Glomerular visceral epithelial cell (primary cell): ENCODE results near the gene PEX11B.

ENCODE experiments used
- DNase-seq: peaks from one replicate; pipeline ENCODE4 v3.0.0-alpha.2; 2016; ENCODE audit errors: extremely low spot score

Gene PEX11B

GRCh38 chr1:145918144-145918991 is at the start of gene PEX11B:
Gene PEX11B (minus strand): TSS chr1:145918717. CDS start chr1:145918688, 29 bp downstream.
- DNase-seq: peak; percentile 83

- DNase-seq: no peak
Measured at GRCh38 chr1:145967288-145967687, 48.8 kb upstream of the PEX11B start.

GRCh38 chr1:145965119-145965744 is 46.7 kb upstream of the PEX11B start:
- DNase-seq: no peak

- peak; percentile 97 for DNase-seq
Measured at GRCh38 chr1:145964328-145965118, 46.0 kb upstream of the PEX11B start, which contains the start of the genes ANKRD34A and POLR3GL. Gene ANKRD34A (minus strand): TSS chr1:145964575. CDS start chr1:145961759, 2,816 bp downstream. Gene POLR3GL (plus strand): TSS chr1:145964690. CDS start chr1:145974866, 10,176 bp downstream.

- peak; percentile 78 for DNase-seq
Measured at GRCh38 chr1:145963265-145964019, 44.9 kb upstream of the PEX11B start.

- no peak for DNase-seq
Measured at GRCh38 chr1:145962157-145963102, 43.9 kb upstream of the PEX11B start.

GRCh38 chr1:145961425-145962156 is 43.1 kb upstream of the PEX11B start:
- no peak for DNase-seq

GRCh38 chr1:145961109-145961424 is 42.5 kb upstream of the PEX11B start:
- no peak for DNase-seq

GRCh38 chr1:145960468-145961108 is 42.1 kb upstream of the PEX11B start:
- peak; percentile 52 for DNase-seq

- no peak for DNase-seq
Measured at GRCh38 chr1:145959957-145960467, 41.5 kb upstream of the PEX11B start.

GRCh38 chr1:145959333-145959732 is 40.8 kb upstream of the PEX11B start:
- no peak for DNase-seq

- DNase-seq: no peak
Measured at GRCh38 chr1:145958734-145959133, 40.2 kb upstream of the PEX11B start.

- DNase-seq: peak; percentile 97
Measured at GRCh38 chr1:145957443-145958319, 39.2 kb upstream of the PEX11B start, which contains the start of gene LIX1L. Gene LIX1L (minus strand): TSS chr1:145958017. CDS start chr1:145957927, 90 bp downstream.

GRCh38 chr1:145956781-145957442 is 38.4 kb upstream of the PEX11B start:
- no peak for DNase-seq

GRCh38 chr1:145956361-145956760 is 37.8 kb upstream of the PEX11B start:
- DNase-seq: no peak

GRCh38 chr1:145955436-145955835 is 36.9 kb upstream of the PEX11B start:
- DNase-seq: no peak

- DNase-seq: no peak
Measured at GRCh38 chr1:145953861-145954260, 35.3 kb upstream of the PEX11B start.
